DMS79 treated with DMSO at 0.1 percent for 48 hours (cell line): ENCODE data around the gene RBM33.

Source experiments
- DNase-seq: peaks from one replicate; lab custom pipeline; 2025; lab: John Stamatoyannopoulos, UW

RBM33 gene

DNA sequence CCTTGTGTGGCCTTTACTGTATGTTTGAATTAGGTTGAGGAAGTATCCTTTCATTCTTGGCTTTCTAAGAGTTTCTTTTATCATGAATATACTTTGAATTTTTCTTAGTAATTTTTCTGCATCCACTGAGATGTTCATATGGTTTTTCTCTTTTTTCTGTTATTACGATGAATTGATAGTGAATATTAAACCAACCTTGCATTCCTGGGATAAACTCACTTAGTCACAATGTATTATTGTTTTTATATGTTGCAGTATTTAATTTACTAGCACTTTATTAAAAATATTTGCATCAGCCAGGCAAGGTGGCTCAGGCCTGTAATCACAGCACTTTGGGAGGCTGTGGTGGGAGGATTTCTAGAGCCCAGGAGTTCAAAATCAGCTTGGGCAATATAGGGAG lies 15.3 kb upstream of the RBM33 start:
- DNase-seq, result no peak

- DNase-seq, result no peak
Measured at GRCh38 chr7:155631155-155631554, 13.3 kb upstream of the RBM33 start.

DNA sequence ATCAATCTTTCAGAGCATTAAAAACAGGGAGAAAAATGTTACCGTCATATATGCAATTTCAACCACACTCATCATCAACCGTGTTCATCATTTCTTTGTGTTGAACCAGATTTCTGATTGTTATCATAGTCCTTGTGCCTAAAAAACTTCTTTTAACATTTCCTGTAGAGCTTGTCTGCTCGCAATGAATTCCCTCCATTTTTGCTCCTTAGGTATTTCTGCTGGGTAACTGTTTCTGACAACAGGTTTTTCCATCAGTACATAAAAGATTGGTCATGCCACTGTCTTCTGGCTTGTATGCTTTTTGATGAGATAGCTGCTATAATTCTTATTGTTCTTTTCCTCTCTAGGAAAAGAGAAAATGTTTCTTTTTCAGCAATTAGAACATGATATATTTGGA lies 8.6 kb upstream of the RBM33 start:
- no peak for DNase-seq

- DNase-seq, result no peak
Measured at GRCh38 chr7:155637155-155637554, 7.3 kb upstream of the RBM33 start.

DNA sequence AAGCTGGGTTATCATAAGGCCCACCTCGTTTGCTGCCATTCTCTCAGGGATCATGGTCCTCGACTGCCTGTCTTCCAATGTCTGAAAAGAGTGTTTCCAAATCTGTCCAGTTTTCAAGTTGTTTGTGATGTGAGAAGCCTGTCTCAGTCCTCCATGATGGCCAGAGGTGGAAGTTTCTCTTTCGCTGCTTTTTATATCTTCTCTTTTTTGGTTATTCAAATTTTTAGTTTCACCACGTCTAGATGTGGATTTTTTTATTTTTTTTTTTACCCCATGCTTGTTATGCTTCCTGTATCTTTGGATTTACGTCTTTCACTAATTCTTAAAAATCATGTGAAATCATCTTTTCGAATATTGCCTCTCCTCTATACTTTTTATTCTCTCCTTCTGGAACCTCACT lies 6.1 kb upstream of the RBM33 start:
- DNase-seq, result no peak

- DNase-seq, result no peak
Measured at GRCh38 chr7:155639958-155640520, 4.4 kb upstream of the RBM33 start.

GRCh38 chr7:155640629-155641028 lies 3.8 kb upstream of the RBM33 start:
- no peak for DNase-seq

GRCh38 chr7:155643804-155644177 lies 670 bp upstream of the RBM33 start:
- no peak for DNase-seq

DNA sequence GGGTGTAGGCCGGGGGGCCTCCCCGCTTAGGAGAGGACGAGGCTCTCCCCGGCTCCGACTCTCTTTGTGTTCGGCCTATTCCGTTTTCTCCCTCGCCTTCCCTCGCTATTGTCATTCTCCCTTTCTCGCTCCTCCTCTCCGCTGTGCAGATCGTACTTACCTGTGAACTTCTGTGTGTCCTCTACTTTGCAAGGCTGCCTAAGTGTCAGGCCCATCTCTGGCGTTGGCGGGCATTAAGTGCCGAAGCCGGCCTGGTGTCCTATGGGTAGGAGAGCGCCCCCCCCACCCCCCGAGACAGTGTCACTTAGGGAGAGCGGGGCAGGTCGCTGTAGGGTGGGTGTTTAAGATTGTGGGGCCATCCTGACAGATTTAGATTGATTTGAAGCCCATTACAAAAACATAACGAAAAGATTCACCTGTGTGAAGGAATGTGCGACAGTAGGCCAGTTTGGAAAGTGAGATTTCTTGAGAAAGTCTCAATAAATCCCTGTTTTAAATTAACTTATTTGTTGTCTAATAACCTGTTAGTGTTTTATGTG lies 579 bp downstream of the RBM33 start:
- DNase-seq, result peak; percentile 28

DNA sequence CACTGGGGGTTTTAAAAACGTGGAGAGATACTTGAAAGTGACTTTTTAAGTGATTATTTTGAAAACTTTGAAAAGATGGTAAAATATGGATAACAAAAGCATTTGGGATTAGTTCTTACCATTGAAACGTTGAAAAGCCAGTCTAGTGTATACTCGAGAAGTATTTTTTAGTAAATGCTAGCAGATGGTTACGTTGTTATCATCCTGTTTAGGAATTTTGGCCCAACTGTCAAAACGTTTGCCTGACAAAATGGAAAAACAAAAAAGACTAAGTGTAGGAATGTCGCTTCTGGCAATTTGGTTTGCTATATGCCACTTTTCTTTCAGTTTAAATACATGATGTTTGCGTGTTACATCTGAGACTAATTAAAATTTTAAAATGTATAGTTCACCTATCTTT lies 1.2 kb downstream of the RBM33 start:
- no peak for DNase-seq

- no peak for DNase-seq
Measured at GRCh38 chr7:155646669-155647068, 2.2 kb downstream of the RBM33 start.

DNA sequence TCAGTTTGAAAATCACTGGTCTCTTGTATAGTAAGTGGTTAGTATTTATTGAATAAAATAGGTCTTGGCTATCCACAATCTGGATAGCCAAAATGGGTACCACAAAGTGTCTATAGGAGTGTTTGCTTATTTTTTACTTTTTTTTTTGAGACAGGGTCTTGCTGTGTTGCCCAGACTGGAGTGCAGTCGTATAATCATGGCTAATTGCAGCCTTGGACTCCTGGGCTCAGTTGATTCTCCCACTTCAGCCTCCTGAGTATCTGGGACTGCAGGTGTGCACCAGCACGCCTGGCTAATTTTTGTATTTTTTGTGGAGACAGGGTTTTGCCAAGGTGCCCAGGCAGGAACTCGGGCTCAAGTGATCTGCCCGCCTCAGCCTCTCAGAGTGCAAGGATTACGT lies 2.8 kb downstream of the RBM33 start:
- DNase-seq, result no peak

- DNase-seq, result no peak
Measured at GRCh38 chr7:155647734-155648133, 3.3 kb downstream of the RBM33 start.

DNA sequence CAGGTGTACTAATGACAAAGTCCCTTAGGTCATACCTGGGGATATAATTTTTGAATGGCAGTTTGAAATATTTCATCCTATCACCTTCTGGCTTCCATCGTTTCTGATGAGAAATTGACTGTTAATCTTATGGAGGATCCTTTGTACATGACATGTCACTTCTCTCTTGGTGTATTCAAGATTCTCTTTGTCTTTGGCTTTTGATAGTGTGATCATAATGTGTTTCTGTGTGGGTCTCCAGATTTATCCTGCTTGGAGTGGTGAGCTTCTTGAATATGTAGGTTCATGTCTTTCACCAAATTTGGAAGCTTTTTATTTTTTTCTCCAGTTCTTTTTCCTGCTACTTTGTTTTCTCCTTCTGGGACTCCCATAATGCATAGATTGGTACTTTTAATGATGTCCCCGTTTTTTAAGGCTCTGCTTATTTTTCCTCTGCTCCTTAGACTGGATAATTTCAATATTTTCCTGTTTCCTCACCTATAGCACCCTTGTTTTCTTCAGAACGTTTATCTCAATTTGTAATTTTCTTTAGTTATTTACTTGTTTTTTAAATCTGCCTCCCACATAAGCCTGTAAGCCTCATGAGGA lies 4.4 kb downstream of the RBM33 start:
- no peak for DNase-seq

- no peak for DNase-seq
Measured at GRCh38 chr7:155649588-155649987, 5.1 kb downstream of the RBM33 start.

DNA sequence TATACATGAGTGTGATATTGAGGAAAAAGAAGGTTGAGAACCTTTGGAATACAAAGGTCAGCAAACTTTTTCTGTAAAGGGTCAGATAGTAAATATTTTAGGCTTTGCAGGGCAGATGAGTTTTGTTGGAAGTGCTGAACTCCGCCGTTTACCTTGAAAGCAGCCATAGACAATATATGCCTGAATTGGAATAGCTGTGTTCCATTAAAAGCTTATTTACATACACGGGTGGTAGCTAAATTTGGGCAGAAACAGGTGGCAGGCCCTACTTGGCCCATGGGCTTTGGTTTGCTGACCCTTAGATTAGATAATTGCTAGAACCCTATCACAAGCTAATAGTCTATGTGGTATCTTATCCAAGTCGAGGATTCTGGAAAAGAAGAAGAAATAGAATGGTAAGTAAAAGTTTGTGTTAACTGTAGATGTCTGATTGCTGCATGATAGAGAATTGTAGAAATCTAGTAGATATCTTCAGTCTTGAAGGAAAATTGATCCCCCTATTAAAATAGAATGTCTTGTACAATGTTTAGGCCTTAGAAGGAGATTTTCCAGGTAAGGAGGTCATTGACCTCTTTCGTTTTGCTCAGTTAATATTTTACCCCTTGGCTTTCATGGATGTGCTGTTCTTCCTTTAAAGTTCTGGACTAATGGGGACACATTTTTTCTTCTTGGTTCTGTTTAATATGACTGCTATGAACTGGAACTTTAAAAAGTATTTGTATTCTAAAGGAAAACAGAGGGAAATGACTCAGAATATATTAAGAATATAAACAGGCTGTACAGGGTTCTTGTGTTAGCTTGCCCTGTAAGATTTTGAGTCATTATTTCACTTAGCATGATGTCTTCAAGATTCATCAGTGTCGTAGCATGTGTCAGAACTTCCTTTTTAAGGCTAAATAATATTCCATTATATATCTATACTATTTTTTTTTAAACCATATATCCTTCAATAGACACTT lies 8.0 kb downstream of the RBM33 start:
- no peak for DNase-seq

DNA sequence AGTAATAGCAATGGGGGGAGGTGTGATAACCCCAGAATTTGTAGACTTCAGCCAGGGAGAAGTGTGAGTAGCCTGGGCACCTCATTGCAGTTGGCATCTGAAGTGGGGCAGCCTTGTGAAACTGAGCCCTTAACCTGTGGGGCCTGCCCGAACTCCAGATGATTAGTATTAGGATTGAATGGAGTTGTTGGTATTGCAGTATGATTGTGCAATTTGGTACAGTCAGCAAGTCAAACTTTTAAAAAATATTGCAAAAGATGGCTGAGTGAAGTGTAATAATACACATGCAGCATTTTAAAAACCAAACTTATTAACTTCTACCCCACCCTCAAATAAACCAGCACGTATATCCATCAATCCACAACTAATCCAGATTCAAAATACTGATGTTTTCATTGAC lies 9.3 kb downstream of the RBM33 start:
- no peak for DNase-seq

DNA sequence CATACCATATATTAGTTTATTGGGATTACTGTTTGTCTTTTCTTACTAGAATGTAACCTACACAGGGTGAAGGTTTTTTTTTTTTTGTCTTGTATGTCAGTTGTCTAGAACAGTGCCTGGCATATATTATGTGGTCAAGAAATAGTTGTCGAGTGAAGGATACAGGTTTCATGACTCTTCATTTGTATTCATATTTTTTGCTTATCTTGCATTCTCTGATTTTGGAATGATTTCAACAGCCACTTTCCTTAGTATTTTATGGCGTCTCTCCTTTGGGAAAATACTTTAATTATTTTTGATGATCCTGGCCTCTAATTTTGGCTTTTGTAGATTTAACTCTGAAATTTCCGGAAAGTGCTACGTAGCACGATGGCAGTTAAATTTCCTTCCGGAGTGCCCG lies 12.4 kb downstream of the RBM33 start:
- no peak for DNase-seq

DNA sequence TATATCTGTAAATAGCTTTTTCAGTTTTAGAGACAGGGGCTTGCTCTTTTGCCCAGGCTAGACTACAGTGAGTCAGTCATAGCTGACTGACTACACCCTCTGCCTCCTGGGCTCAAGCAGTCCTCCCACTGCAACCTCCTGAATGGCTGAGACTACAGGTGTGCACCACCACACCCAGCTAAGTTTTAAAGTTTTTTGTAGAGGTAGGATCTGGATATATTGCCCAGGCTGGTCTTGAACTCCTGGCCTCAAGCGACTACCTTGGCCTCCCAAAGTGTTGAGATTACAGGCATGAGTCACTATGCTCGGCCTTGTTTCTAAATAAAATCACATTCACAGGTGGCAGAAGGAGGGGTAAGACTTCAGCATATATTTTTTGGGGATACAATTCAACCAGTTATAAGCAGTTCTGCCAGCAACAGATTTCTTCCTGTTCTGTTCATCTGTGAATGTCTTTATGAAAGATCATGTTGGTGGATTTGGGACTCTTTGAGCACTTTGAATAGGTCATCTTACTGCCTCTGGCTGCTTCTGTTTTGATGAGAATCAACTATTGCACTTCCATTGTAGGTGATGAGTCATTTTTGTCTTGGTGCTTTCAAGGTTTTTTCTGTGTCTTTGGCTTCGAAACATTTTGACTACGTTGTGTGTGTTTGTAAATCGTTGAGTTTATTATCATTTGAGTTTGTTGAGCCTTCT lies 15.7 kb downstream of the RBM33 start:
- DNase-seq, result no peak

DNA sequence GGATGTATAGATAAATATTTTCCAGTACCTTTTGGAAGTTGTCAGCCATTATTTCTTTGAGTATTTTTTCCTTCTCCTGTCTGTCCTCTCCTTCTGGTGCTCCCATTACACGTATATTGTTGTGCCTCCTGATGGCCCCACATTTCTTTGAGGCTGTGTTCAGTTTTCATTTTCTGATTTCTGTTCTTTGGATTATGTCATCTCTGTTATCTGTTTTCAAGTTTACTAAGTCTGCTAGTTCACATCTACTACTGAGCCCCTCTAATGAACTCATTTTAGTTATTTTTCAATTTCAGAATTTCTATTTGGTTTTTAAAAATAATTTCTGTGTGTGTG lies 16.3 kb downstream of the RBM33 start:
- no peak for DNase-seq

- no peak for DNase-seq
Measured at GRCh38 chr7:155662343-155663043, 18.0 kb downstream of the RBM33 start.

- no peak for DNase-seq
Measured at GRCh38 chr7:155663937-155664336, 19.5 kb downstream of the RBM33 start.
